A549 (cell line): ENCODE measurements around the gene MCCC1.

Experiments
- CTCF ChIP-seq: fragments of >200 bp; sonication (Bioruptor Twin); formaldehyde crosslinking; IDR thresholded peaks from 3 replicates; pipeline ENCODE4 v1.5.1; 2016
- EP300 ChIP-seq, 2 experiments: fragments of >200 bp; sonication (Bioruptor Twin); formaldehyde crosslinking; IDR thresholded peaks; 2 replicates in 1 of 2; 3 replicates in 1 of 2; pipeline ENCODE4 v1.6.1; 2016 to 2017
- MAX ChIP-seq: IDR thresholded peaks from 2 replicates; pipeline ENCODE4 v1.6.1; 2012

GRCh38 chr3:182969277-182969676, 130.0 kb downstream of the MCCC1 start:
- no peak for TF ChIP-seq EP300 (IDR thresholded peaks at IDR 0.05)
- no peak for TF ChIP-seq CTCF
- TF ChIP-seq MAX, result no peak
